Measurements from ENCODE around the gene GALNT5. TPM values are rescaled to one million over a fixed set of nuclear protein-coding genes. Genes with fewer than 3 reads are reported as not detected.
A peak's percentile ranks its signal among the peaks of the same experiment; 100 is the strongest.

The GALNT5 gene
- total RNA-seq, 1 donor from 2014 or later, result 0.15 TPM

DNA sequence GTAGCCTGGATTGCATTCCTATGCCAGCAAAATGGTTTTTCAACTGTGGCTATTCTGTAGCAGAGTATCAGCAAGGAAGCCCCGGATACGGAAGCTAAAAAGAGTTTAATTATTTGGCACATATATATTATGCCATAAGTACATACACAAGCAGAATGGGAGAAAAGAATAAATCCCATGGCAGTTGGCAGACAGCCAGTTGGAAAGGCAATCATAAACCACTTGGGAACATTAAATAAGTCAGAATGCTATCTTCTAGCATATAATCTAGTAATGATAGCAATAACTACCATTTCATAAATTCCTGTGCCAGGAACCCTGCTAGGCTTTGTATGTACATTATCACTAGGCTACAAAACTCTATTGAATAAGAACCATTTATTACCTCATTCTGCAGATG, 26.0 kb downstream of the GALNT5 start:
- no peak for ATAC-seq

GRCh38 chr2:157287160-157287559, 29.7 kb downstream of the GALNT5 start:
- DNase-seq (ENCODE audit: low spot score) (no peak), ATAC-seq (no peak)

More for the DNA sequence above, 26.0 kb downstream of the GALNT5 start:
- no peak for DNase-seq (ENCODE audit: low spot score)

DNA sequence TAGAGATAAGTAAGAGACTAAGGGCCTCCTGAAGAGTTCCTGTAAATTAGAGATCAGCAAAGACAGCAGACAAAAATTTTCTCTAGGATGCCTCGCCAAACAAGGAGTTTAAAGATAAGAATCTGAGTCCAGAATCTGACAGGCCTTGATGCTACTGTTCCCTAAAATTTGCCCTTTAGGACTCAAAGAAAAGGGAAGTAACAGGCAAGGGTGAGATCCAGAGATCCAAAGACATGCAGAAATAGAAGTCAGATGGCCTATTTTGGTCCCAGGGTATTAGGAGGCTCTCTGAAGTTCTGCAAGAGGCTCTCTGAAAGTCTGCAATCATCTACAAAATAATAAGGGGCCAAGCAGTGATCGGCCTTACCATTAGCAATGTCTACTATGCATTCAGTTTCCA, 33.0 kb downstream of the GALNT5 start:
- ATAC-seq (no peak), DNase-seq (ENCODE audit: low spot score) (no peak)

- no peak for ATAC-seq
- no peak for DNase-seq (ENCODE audit: low spot score)
Measured at GRCh38 chr2:157291018-157291417, 33.5 kb downstream of the GALNT5 start.

DNA sequence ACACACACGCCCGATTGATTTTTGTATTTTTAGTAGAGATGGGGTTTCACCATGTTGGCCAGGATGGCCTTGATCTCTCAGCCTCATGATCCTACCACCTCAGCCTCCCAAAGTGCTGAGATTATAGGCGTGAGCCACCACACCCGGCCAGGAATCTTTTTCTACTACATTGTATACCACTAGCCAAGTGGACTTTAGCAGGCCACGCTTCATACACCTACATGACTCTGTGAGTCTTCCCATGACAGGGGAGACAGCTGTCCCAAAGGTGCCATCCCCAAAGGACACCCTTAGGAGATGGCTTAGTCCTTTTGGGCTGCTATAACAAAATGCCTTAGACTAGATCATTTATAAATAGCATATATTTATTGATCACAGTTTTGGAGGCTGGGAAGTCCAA, 35.3 kb downstream of the GALNT5 start:
- ATAC-seq (no peak), DNase-seq (ENCODE audit: low spot score) (no peak)

DNA sequence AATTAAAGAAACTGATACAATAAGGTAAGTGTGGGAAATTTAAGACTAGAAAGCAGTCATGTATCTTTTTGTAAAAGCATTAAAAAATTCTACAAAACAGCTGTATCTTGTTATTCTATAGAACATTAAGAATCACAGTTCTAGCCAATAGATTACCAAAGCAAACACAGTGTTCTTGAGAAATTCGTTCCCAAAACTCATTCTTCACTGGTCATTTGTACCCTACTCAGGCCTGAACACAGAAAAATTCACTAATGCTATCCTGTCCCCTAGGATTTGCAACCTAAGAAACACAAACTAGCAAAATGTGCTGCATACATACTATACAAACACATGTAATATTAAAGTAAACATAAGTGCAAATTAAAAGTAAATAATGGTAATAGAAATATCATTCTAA, 39.0 kb downstream of the GALNT5 start:
- ATAC-seq (no peak), DNase-seq (ENCODE audit: low spot score) (no peak)

DNA sequence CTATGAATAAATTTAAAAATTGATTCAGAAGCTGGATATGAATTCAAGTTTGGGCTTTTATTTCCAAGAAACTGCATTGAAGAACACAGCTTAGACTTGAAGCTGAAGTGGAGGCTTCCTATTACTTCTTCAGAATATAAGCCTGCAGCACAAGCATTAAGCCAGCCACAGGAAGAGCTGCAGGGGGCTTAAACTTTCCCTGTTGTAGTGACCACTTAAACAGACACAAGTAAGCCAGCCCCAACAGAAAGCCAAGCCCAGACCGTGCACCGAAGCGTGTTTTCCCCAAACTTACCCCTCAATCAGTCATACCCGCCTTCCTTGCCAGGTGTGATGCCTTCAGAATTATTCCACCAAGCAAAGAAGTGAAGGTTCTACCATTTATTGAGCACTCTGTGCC, 39.5 kb downstream of the GALNT5 start:
- no peak for ATAC-seq
- no peak for DNase-seq (ENCODE audit: low spot score)

DNA sequence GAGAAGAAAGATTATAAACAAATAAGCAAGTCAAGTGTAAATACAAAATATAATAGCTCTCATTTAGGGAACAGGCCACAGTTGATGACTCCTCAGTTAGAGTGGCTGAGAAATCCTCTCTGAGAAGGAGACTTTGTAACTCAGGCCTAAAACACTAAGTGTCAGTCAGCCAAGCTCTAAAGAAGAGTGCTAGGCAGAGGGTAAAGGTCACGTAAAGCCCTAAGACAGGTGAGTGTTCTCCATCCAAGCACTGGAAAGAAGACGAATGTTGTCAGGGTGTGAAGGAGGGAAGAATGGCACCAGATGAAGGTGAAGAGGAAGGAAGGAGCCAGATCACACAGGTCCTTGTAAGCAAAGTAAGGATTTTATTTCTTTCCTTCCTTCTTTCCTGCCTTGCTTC, 43.8 kb downstream of the GALNT5 start:
- DNase-seq (ENCODE audit: low spot score) (no peak), ATAC-seq (no peak)

DNA sequence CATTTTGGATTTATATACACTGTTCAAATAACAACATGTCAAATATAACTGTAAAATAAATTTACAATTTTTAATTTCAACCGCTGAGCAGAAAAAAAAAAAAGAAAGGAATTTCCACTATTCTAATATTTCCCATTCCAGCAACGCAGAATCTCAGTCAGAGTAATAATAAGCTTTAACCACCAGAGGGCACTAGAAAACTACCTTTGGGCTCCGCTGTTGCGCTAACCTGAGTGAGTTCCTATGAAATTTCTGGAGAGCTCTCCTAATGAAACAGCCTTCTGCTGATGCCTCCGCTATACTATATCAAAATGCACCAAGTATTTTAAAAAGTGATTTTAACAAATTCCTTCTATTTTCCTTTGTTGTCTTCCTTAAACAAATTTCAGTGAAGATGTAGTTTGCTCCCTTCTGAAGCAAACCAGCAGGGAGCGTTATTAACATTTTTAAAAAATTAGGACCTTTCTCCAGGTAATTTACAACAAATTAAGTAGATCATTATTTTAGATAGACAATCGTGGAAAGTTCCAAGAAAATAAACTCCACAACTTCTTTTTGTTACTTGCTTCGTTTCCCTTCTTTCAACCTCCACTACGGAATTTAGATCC, 45.1 kb downstream of the GALNT5 start:
- DNase-seq (ENCODE audit: low spot score), result no peak
- ATAC-seq, result peak; percentile 99

- ATAC-seq (no peak), DNase-seq (ENCODE audit: low spot score) (no peak)
Measured at GRCh38 chr2:157303612-157304011, 46.1 kb downstream of the GALNT5 start.

DNA sequence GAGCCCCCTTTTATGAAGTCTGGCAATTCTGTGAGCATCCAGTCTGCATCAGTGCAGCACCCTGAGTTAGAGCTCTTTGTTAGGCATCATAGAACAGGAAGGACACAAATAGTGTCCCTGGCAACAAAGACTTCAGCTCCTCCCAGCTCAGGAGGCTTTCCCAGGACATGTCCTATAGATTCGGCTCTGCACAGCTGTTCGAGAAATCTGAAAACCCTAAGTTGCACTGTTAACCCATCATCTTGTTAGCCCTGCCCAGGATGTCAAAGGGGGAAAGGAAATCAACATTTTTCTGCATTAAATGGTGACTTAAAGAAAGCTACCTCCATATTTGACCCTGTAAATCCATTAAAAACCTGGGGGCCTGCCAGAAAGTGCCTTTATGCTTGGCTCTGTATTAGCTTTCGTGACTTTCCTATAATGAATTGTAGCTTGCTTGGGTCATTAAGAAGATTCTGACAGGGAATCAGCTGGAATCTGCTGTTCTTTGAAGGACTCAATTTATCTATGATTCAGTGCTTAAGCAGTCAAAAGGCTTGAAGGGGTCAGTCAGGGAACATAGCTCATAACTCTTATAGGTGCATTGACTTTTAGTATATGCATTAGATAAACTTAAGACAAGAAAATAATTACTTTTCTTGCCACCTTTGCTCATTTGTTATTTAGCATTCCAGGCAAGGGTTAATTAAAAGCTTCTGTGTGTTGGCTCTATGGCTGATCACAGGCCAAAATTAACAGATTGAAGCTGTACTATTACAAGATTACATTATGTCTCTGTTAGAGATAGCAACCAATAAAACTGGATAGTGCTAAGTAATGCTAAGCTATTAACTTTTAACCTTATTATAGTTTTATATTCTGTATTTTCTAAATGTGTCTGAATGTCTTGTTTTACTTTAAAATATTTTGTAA, 47.6 kb downstream of the GALNT5 start:
- no peak for ATAC-seq

DNA sequence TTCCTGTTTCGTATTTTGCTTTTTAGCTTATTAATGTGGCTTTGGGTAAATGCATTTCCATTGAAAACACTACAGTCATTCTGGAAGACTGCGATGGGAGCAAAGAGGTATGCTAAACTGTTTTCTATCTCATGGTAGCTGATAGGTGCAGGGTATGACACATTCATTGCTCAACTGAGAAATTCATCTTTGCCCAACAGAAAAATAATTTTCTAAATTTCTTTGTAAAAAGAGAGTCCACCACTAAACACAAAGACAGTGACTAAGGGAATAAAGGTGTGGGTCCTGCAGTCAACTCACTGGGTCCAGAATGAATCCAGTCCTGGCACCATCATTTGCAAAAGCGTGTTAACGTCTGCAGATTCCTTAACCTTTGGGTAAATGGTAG, 48.2 kb downstream of the GALNT5 start:
- no peak for ATAC-seq
- DNase-seq (ENCODE audit: low spot score), result no peak

More for the DNA sequence above, 47.6 kb downstream of the GALNT5 start:
- DNase-seq (ENCODE audit: low spot score), result no peak

- ATAC-seq, result no peak
- DNase-seq (ENCODE audit: low spot score), result no peak
Measured at GRCh38 chr2:157307021-157307420, 49.5 kb downstream of the GALNT5 start.

DNA sequence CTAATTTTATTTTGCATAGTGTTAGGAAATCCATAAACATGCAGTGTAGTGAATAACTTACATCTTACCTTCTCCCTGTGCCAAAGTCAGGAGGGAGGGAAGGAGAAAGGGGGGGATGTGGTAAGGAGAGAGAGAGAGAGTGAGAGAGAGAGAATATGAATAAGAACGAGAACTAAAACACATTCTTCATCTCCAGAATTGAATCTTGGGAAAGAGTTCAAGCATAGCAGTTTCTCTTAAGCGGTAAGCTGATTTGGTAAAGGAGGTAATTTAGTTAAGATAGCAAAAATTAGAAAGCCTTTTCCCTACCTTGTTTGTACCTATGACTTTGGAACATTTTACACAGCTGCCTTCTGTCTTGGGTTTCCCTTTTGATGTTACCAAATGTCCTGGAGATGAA, 52.4 kb downstream of the GALNT5 start:
- DNase-seq (ENCODE audit: low spot score), result no peak
- no peak for ATAC-seq

DNA sequence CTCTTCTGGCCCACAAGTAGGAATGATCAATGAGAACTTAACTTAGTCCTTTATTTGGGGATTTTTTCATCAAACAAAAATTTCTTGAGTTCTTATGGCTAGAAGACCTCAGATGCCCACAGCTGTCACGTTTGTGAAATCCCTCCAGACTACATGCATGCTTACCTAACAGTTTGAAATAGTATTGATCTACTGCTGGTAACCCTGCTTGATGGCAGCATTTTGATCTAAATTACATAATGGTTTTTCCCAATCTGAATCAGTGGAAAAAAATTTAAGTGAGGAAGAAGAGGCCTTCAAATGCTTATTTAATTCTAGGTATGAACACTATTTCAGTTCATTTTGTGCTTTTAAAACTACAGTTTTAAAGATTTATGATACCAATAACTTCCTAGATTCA, 54.2 kb downstream of the GALNT5 start:
- peak; percentile 69 for ATAC-seq
- DNase-seq (ENCODE audit: low spot score), result no peak

DNA sequence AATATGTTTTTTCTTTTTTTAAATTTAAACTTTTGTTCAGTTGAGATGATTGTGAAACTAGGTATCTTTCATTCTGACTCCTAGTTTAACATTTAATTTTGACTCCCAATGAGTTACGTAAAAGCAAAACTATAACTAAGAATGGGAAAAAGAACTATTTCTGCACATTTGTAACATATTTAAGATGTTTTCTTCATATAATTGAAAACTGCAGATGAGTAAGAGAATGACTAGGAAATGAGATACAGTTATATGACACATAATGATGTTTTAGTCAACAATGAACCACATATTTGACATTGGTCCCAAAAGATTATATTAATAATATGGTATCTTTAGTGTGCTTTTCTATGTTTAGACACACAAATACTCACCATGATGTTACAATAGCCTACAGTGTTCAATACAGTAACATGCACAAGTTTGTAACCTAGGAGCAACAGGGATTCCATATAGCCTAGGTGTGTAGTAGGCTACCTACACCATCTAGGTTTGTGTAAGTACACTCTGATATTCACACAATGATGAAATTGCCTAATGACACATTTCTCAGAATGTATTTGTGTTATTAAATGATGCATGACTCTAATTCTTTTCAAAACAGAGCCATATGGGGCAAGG, 55.5 kb downstream of the GALNT5 start:
- ATAC-seq, result no peak

GRCh38 chr2:157315901-157316300, 58.4 kb downstream of the GALNT5 start:
- no peak for ATAC-seq
- no peak for DNase-seq (ENCODE audit: low spot score)

More for the DNA sequence above, 55.5 kb downstream of the GALNT5 start:
- no peak for DNase-seq (ENCODE audit: low spot score)

- no peak for ATAC-seq
- DNase-seq (ENCODE audit: low spot score), result no peak
Measured at GRCh38 chr2:157318884-157319283, 61.4 kb downstream of the GALNT5 start.

DNA sequence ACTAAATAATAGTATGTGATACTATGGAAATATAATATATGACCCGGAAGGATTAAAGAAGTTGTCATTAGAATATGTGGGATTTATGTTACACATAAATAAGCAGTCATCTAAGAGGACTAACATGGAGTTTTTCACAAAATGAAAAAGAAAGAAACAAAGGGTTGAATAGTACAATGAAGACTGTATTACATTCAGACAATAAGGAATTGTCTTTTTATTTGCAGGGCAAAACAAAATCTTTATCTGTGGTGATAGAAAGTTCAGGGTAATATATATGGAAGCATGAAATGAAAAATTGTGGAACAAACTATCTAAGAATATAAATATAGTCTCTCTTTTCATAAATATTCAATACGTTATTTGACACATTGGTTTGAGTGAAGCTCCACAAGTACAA, 62.3 kb downstream of the GALNT5 start:
- DNase-seq (ENCODE audit: low spot score) (no peak), ATAC-seq (no peak)

- DNase-seq (ENCODE audit: low spot score), result no peak
- ATAC-seq, result no peak
Measured at GRCh38 chr2:157320409-157320808, 62.9 kb downstream of the GALNT5 start.

DNA sequence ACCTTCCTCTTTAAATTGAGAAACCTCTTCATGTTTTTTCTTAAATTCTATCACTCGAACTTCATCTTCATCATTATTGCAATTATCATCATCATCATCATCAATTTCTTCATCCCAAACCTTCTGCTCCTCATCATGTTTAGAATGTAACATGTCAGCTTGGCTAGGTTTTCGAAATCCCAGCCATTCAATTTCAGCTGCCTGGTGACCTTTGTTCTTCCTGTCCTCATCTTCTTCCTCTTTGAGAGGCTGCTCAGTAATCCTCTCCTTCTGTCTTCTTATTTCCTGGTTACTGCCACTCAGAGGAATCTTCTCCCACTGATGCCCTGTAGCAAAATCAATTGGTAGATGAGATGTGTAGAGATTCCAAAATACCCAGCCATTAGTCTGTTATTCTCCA, 64.0 kb downstream of the GALNT5 start:
- ATAC-seq, result no peak

DNA sequence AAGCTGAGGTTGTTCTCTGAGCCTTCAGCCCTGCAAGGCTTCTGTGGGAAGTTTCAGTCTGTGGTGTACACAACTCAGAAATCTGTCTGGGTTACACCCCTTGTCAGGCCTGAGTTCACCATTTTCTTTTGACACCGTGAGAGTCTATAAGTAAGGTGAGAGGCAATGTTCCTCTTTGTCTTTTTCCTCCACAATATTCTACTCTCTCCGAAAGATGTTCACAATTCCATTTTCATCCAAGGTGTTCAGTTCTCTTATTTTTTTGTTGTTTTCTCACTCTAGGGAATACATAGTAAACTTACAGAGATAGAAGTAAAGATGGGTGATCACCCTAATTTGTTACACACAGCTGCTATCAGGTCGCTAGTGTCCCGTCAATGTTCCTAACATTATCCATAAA, 64.9 kb downstream of the GALNT5 start:
- DNase-seq (ENCODE audit: low spot score) (no peak), ATAC-seq (no peak)

More for the DNA sequence above, 64.0 kb downstream of the GALNT5 start:
- no peak for DNase-seq (ENCODE audit: low spot score)
